ENCODE measurements around the gene CGNL1.

CGNL1 gene

DNA sequence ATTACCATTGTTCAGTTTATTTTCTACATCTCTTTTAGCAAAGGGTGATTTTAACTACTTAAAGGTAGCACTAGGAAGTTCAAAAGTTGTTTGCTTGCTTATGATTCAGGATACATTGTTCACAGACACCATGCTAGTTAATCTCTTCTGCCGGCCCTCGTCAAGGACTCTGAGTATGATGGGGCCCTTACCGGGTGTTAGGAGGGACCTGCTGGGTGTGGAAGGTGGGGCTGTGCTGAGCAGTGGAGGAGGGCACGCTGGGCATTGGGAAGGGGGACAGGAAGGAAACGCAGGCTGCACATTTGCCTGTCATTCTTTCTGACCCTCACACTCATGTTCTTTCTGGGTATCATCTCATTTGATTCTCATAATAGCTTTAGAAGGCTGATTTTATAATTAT lies 150.3 kb downstream of the CGNL1 start:
- CTCF ChIA-PET: interaction anchor here (0.7 to 6.5 kb wide), 33 partner anchors 9 to 1036 kb away, joined by 3 to 747 read pairs (median 7); no protein-coding TSS in a partner anchor
- H3K4me3 ChIP-seq (ENCODE audit: low read depth, low read length): no peak overlapping the region
- DNase-seq (ENCODE audit: low read depth, low spot score): no peak
- POLR2A ChIA-PET: interaction anchor here (1.2 kb wide), 1 partner anchor 185 kb away, joined by 5 read pairs; no protein-coding TSS in a partner anchor
- TF ChIP-seq, protein P1, sequence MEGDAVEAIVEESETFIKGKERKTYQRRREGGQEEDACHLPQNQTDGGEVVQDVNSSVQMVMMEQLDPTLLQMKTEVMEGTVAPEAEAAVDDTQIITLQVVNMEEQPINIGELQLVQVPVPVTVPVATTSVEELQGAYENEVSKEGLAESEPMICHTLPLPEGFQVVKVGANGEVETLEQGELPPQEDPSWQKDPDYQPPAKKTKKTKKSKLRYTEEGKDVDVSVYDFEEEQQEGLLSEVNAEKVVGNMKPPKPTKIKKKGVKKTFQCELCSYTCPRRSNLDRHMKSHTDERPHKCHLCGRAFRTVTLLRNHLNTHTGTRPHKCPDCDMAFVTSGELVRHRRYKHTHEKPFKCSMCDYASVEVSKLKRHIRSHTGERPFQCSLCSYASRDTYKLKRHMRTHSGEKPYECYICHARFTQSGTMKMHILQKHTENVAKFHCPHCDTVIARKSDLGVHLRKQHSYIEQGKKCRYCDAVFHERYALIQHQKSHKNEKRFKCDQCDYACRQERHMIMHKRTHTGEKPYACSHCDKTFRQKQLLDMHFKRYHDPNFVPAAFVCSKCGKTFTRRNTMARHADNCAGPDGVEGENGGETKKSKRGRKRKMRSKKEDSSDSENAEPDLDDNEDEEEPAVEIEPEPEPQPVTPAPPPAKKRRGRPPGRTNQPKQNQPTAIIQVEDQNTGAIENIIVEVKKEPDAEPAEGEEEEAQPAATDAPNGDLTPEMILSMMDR (IDR thresholded peaks at IDR 0.05; ENCODE audit: insufficient read depth, low read length, missing control alignments): no peak

DNA sequence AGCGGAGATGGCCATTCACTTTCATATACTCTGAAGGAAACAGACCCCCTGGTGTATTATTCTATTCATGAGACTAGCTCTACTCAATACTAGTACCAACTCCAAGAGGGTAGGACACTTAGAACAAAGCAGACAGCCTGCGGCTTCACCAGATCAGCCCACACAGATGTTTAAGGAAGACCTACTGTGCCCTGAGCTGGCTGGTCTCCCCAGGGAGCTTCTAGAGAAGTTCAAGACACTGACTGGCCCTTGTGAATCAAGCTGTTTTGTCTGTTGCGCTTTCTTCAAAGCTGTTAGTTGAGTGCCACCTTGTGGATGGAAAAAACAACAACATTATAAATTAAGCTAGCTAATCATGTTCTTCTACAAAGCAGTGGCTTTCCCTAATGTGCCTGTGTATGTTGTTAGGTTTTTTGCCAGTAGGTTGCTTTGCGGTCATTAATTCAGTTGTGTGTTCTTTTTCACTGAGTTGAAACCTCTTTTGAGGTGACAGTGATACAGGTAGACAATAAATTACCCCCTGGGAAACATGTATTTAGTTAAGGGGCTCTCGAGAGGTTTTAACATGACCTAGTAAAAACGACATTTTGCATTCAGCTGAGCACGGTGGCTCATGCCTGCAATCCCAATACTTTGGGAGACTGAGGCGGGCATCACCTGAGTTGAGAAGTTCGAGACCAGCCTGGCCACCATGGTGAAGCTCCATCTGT lies 151.2 kb downstream of the CGNL1 start:
- POLR2A ChIA-PET: interaction anchor here (1.1 to 1.2 kb wide), 2 partner anchors 14 to 186 kb away, joined by 3 to 5 read pairs; no protein-coding TSS in a partner anchor
- H3K4me3 ChIP-seq (ENCODE audit: low read depth, low read length): no peak overlapping the region
- peak; percentile 65 for DNase-seq (ENCODE audit: low read depth, low spot score)
- CTCF ChIA-PET: interaction anchor here (0.6 to 6.5 kb wide), 52 partner anchors 10 to 1037 kb away, joined by 3 to 747 read pairs (median 5); partner anchors contain the start of genes CGNL1 and TCF12
- TF ChIP-seq, protein P1 (IDR thresholded peaks at IDR 0.05; ENCODE audit: insufficient read depth, low read length, missing control alignments): peak; percentile 42

DNA sequence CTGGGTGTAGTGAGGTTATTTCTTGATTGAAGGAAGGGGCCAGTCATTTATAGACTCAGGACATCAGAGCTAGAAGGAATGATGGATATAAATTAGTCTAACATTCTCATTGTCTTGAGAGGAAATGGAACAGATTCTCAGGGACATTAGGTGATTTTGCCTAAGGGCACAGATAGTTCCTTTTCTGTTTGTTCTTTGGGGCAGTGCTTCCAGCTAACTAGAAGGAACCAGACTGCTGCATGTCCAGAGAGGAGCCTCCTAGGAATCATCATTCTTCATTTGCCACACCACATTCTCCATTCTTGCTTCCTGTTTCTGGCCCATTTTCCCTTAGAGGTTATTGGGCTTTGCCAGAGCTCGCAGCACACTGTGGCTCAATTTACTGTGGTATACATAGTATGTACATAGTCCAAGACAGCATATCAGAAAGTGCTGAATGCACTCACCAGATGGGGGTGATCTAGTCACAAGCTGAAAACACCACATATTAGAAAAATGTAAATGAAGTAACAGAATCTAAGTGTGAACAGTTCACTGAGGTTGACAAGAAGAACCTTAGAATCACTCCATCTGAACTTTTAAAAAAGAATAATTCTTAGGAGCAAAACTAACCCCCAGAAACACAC lies 152.7 kb downstream of the CGNL1 start:
- DNase-seq (ENCODE audit: low read depth, low spot score): no peak
- POLR2A ChIA-PET: no interaction called here
- H3K4me3 ChIP-seq (ENCODE audit: low read depth, low read length): no peak overlapping the region
- TF ChIP-seq, protein P1 (IDR thresholded peaks at IDR 0.05; ENCODE audit: insufficient read depth, low read length, missing control alignments): no peak
- CTCF ChIA-PET: interaction anchor here (0.8 to 6.5 kb wide), 19 partner anchors 8 to 1038 kb away, joined by 3 to 747 read pairs (median 11); no protein-coding TSS in a partner anchor

DNA sequence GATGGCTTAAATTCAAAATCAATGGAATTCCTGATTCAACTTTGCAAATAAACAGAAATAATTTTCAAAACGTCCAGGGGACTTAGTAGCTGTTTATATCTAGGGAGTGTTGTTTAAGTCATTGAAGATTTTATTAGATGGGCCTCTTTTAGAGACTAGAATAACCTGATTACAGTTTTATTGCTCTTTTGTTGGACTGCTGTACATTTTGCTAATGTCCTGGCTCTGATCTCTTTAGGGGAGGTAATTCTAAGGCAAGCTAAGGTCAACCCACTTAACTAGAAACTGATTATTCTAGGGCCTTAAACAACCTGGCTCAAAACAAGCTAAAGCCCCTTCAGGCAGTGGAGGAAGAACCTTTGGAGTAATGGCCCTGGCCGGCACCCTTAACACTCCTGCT lies 153.4 kb downstream of the CGNL1 start:
- TF ChIP-seq, protein P1 (IDR thresholded peaks at IDR 0.05; ENCODE audit: insufficient read depth, low read length, missing control alignments): no peak
- POLR2A ChIA-PET: no interaction called here
- DNase-seq (ENCODE audit: low read depth, low spot score): no peak
- H3K4me3 ChIP-seq (ENCODE audit: low read depth, low read length): no peak overlapping the region
- CTCF ChIA-PET: interaction anchor here (0.9 to 6.5 kb wide), 14 partner anchors 7 to 1039 kb away, joined by 3 to 747 read pairs (median 24); no protein-coding TSS in a partner anchor

DNA sequence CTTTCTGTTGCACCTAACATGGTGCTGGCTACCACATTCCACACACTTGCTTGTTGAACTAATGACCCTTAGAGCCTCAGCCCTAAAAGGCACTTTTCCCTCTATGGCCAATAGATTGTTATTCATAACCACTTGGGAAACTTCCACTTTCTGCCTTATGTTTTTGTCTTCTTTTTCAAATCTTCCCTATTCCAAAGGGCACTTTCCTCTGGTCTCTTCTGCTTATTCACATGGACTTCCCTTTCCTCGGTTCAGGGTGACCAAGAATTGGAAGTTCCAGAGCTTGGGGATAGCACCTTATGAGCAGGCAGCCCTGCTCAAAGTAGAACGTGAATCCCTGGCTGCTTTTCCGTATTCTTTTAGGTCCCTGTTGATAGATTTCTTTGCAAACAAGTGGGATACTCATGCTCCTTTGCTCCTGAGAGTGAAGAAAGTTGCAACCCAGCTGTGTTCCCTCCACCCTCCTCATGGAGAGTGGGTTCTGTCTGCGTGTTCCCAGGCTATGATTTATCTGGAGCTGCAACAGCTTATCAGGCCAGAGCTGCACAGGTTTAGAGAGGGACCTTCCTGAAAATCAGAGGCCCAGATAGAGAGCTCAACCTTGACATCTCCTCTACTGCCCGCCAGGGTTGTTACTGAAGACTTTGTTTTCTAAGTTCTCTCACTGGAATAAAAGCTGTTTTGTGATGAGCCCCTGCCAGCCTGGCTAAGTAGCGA lies 156.6 kb downstream of the CGNL1 start:
- TF ChIP-seq, protein P1 (IDR thresholded peaks at IDR 0.05; ENCODE audit: insufficient read depth, low read length, missing control alignments): no peak
- DNase-seq (ENCODE audit: low read depth, low spot score): no peak
- ChIA-PET POLR2A (no interaction called here), CTCF (interaction anchor here (2.4 to 5.9 kb wide), 2 partner anchors 9 to 192 kb away, joined by 21 to 103 read pairs; no protein-coding TSS in a partner anchor)
- no peak overlapping the region for H3K4me3 ChIP-seq (ENCODE audit: low read depth, low read length)
